ENCODE results near the gene F12. TPM values are rescaled to one million over a fixed set of nuclear protein-coding genes. Genes with fewer than 3 reads are reported as not detected.

F12 gene
- total and polyA plus RNA-seq, 2 donors (not counting 3 experiments of a cell fraction or from before 2014, with no cell fraction given): 1.00 to 1.4 TPM

GRCh38 chr5:177369645-177370440 lies 39.5 kb downstream of the F12 start:
- Histone ChIP-seq H3K4me1 (ENCODE audit: control insufficient read depth, extremely low read depth, insufficient read depth, low read length) (peaks cover 28% of the 10 kb centered on the region), H3K79me2 (ENCODE audit: control insufficient read depth, insufficient read depth, low read length) (no peaks in the 10 kb centered on the region), H3K27ac (ENCODE audit: insufficient read depth, low read depth, low read length) (no peak overlapping the region), H3K9me3 (replicated peaks; ENCODE audit: control insufficient read depth, insufficient read depth, low read length) (no peaks in the 10 kb centered on the region), H2AFZ (ENCODE audit: low read depth, low read length) (no peak overlapping the region), H3K9me1 (replicated peaks; ENCODE audit: control insufficient read depth, extremely low read depth, insufficient read depth, low read length) (no peaks in the 10 kb centered on the region), H3K27me3 (ENCODE audit: control insufficient read depth in 2 of 2, insufficient read depth in 2 of 2, low read length in 2 of 2) (no peaks in the 10 kb centered on the region), H4K20me1 (replicated peaks; ENCODE audit: control insufficient read depth, extremely low read depth, insufficient read depth, low read length) (no peaks in the 10 kb centered on the region), H3K4me2 (ENCODE audit: insufficient read depth, low read length) (no peak overlapping the region), H3K4me3 (replicated peaks in 1 of 3; ENCODE audit: insufficient read depth in 1 of 3, low read depth in 1 of 3, low read length in 3 of 3) (no peak overlapping the region), H3K9ac (replicated peaks; ENCODE audit: extremely low read depth, insufficient read depth, low read length) (no peak overlapping the region), H3K36me3 (ENCODE audit: control insufficient read depth in 2 of 2, extremely low read depth in 1 of 2, insufficient read depth in 2 of 2, low read length in 2 of 2) (no peaks in the 10 kb centered on the region)
- ChIA-PET POLR2A (interaction anchor here (1.0 kb wide), 1 partner anchor 10 kb away, joined by 3 read pairs; no protein-coding TSS in a partner anchor), CTCF (interaction anchor here (1.0 to 5.8 kb wide), 32 partner anchors 9 to 298 kb away, joined by 3 to 64 read pairs (median 6); partner anchors contain the start of genes F12, LMAN2, PDLIM7 and RGS14)
- dilution Hi-C loops (cut with MboI; ENCODE audit: extremely low pct_ligation_motif_present, low sequenced_read_pairs): no loop called here
- FAIRE-seq (no peak), DNase-seq (ENCODE audit: low read depth, low spot score) (no peak)
- TF ChIP-seq POLR2AphosphoS5 (IDR thresholded peaks at IDR 0.05; ENCODE audit: insufficient read depth, low read depth, low read length) (no peak), GATA2 (IDR thresholded peaks at IDR 0.05; ENCODE audit: insufficient read depth, insufficient read length, low read depth, low read length) (no peak)
- intact Hi-C loops (cut with micrococcal nuclease): loop anchor here (1.0 to 5.0 kb wide), 5 partner anchors 11 to 58 kb away; partner anchors contain the start of genes GRK6 and MXD3
- BruUV-seq (replicated peaks): no TSS peak

- no peak overlapping the region for H2AFZ ChIP-seq (ENCODE audit: low read depth, low read length)
- no peak for FAIRE-seq
- no peaks in the 10 kb centered on the region for H3K9me3 ChIP-seq (replicated peaks; ENCODE audit: control insufficient read depth, insufficient read depth, low read length)
- no peaks in the 10 kb centered on the region for H3K36me3 ChIP-seq (ENCODE audit: control insufficient read depth in 2 of 2, extremely low read depth in 1 of 2, insufficient read depth in 2 of 2, low read length in 2 of 2)
- no peak overlapping the region for H3K4me3 ChIP-seq (replicated peaks in 1 of 3; ENCODE audit: insufficient read depth in 1 of 3, low read depth in 1 of 3, low read length in 3 of 3)
- intact Hi-C loops (cut with micrococcal nuclease) (loop anchor here (5.0 kb wide), 1 partner anchor 57 kb away; the partner anchor contains the start of gene MXD3), dilution Hi-C loops (cut with MboI; ENCODE audit: extremely low pct_ligation_motif_present, low sequenced_read_pairs) (no loop called here)
- peak; percentile 21 for DNase-seq (ENCODE audit: low read depth, low spot score)
- H3K79me2 ChIP-seq (ENCODE audit: control insufficient read depth, insufficient read depth, low read length): no peaks in the 10 kb centered on the region
- TF ChIP-seq MAX (IDR thresholded peaks at IDR 0.05; ENCODE audit: insufficient read depth, insufficient read length) (no peak), POLR2AphosphoS5 (IDR thresholded peaks at IDR 0.05; ENCODE audit: insufficient read depth, low read depth, low read length) (no peak), POLR2A (IDR thresholded peaks at IDR 0.05; ENCODE audit: low read depth, low read length) (no peak), MYC (IDR thresholded peaks at IDR 0.05; ENCODE audit: low read depth, low read length) (no peak), JUN (IDR thresholded peaks at IDR 0.05; ENCODE audit: borderline replicate concordance, insufficient read depth, insufficient read length, low read depth) (no peak), FOS (IDR thresholded peaks at IDR 0.05; ENCODE audit: borderline replicate concordance, insufficient read depth, low read length) (no peak), CTCF (IDR thresholded peaks at IDR 0.05; ENCODE audit: extremely low read depth in 1 of 2, insufficient read depth in 1 of 2, low read depth in 1 of 2, low read length in 2 of 2) (peak; percentile 54 to 57), EZH2 (IDR thresholded peaks at IDR 0.05; ENCODE audit: borderline replicate concordance, low read depth, low read length, severe bottlenecking) (no peak)
- no peaks in the 10 kb centered on the region for H3K9me1 ChIP-seq (replicated peaks; ENCODE audit: control insufficient read depth, extremely low read depth, insufficient read depth, low read length)
- ChIA-PET POLR2A (no interaction called here), CTCF (interaction anchor here (0.6 to 5.8 kb wide), 12 partner anchors 10 to 297 kb away, joined by 3 to 64 read pairs (median 13); partner anchors contain the start of genes LMAN2 and RGS14)
- no peak overlapping the region for H3K9ac ChIP-seq (replicated peaks; ENCODE audit: extremely low read depth, insufficient read depth, low read length)
- no TSS peak for BruUV-seq (replicated peaks)
- H3K27me3 ChIP-seq (ENCODE audit: control insufficient read depth in 2 of 2, insufficient read depth in 2 of 2, low read length in 2 of 2): no peaks in the 10 kb centered on the region
- no peak overlapping the region for H3K27ac ChIP-seq (ENCODE audit: insufficient read depth, low read depth, low read length)
- H3K4me2 ChIP-seq (ENCODE audit: insufficient read depth, low read length): no peak overlapping the region
- H4K20me1 ChIP-seq (replicated peaks; ENCODE audit: control insufficient read depth, extremely low read depth, insufficient read depth, low read length): no peaks in the 10 kb centered on the region
- peaks cover 28% of the 10 kb centered on the region for H3K4me1 ChIP-seq (ENCODE audit: control insufficient read depth, extremely low read depth, insufficient read depth, low read length)
Measured at GRCh38 chr5:177368869-177369644, 40.3 kb downstream of the F12 start.
